Measurements from ENCODE around the gene ZNF57.

DNA sequence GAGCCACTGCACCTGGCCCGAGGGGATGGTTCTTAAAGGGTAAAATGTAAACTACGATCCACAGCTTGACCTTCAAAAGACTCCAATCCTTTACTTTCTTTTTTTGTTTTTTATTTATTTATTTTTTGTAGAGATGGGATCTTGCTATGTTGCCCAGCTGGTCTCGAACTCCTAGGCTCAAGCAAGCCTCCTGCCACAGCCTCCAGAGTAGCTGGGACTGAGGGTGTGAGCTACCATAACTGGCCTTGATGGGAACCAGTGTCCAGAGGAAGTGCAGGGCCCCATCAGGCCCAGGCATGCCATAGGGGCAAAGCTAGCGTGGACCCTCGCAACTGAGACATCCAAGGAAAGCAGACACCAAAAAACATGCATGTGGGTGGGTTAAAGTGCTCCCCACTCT is 62.4 kb downstream of the ZNF57 start:
- TF ChIP-seq POLR2A (IDR thresholded peaks at IDR 0.05; ENCODE audit: low read length), result no peak
- TF ChIP-seq GATA1 (IDR thresholded peaks at IDR 0.05; ENCODE audit: low read depth, low read length), result no peak
